Activated T-cell treated with anti-CD3 and anti-CD28 coated beads, Interleukin-2, amount 50 U/mL, for 1 hour (primary cell): ENCODE data around the gene GNMT.
"Not testable (repeated sequence)": the region's sequence is repeated elsewhere in the genome, so short reads cannot be mapped to it uniquely, and the experiment has no call there.

Experiments used
- DNase-seq: peaks from one replicate; pipeline ENCODE4 v3.0.0-alpha.2; 2020

The GNMT gene

GRCh38 chr6:42960243-42961019 lies at the start of gene GNMT:
GNMT (plus strand) TSS chr6:42960754; CDS start chr6:42960768, 14 bp downstream.
- DNase-seq: peak; percentile 59

- DNase-seq: no peak
Measured at GRCh38 chr6:42911171-42912021, 49.2 kb upstream of the GNMT start.

- DNase-seq: no peak
Measured at GRCh38 chr6:42914546-42914945, 46.0 kb upstream of the GNMT start.

GRCh38 chr6:42915732-42916131 lies 44.8 kb upstream of the GNMT start, which contains the start of gene PTCRA:
PTCRA (plus strand) TSS chr6:42916053; CDS start chr6:42916070, 17 bp downstream.
- DNase-seq: no peak

- DNase-seq: no peak
Measured at GRCh38 chr6:42916288-42916687, 44.3 kb upstream of the GNMT start.

GRCh38 chr6:42921801-42922200 lies 38.8 kb upstream of the GNMT start:
- no peak for DNase-seq

- no peak for DNase-seq
Measured at GRCh38 chr6:42923666-42924065, 36.9 kb upstream of the GNMT start.

GRCh38 chr6:42925248-42925857 lies 35.2 kb upstream of the GNMT start:
- DNase-seq: no peak

GRCh38 chr6:42928986-42929820 lies 31.4 kb upstream of the GNMT start, which contains the start of gene CNPY3:
CNPY3 (plus strand) TSS chr6:42929480; CDS start chr6:42929571, 91 bp downstream.
- DNase-seq: peak; percentile 92

GRCh38 chr6:42929821-42930360 lies 30.7 kb upstream of the GNMT start:
- DNase-seq: no peak

GRCh38 chr6:42932412-42932811 lies 28.1 kb upstream of the GNMT start:
- DNase-seq: no peak

GRCh38 chr6:42933205-42933604 lies 27.3 kb upstream of the GNMT start:
- DNase-seq: no peak

GRCh38 chr6:42935322-42935721 lies 25.2 kb upstream of the GNMT start:
- DNase-seq: no peak

GRCh38 chr6:42936398-42936797 lies 24.2 kb upstream of the GNMT start:
- no peak for DNase-seq

GRCh38 chr6:42937548-42938427 lies 22.8 kb upstream of the GNMT start:
- no peak for DNase-seq

GRCh38 chr6:42938428-42938796 lies 22.1 kb upstream of the GNMT start:
- DNase-seq: no peak

- no peak for DNase-seq
Measured at GRCh38 chr6:42938987-42939809, 21.4 kb upstream of the GNMT start.

- DNase-seq: no peak
Measured at GRCh38 chr6:42939810-42940167, 20.8 kb upstream of the GNMT start.

- no peak for DNase-seq
Measured at GRCh38 chr6:42940493-42941045, 20.0 kb upstream of the GNMT start.

GRCh38 chr6:42941356-42941755 lies 19.2 kb upstream of the GNMT start:
- DNase-seq: not testable (repeated sequence)
